ENCODE results near the gene PAH. TPM values are rescaled to one million over a fixed set of nuclear protein-coding genes. Genes with fewer than 3 reads are reported as not detected.

PAH gene
- total RNA-seq, 4 donors from 2014 or later: not detected

DNA sequence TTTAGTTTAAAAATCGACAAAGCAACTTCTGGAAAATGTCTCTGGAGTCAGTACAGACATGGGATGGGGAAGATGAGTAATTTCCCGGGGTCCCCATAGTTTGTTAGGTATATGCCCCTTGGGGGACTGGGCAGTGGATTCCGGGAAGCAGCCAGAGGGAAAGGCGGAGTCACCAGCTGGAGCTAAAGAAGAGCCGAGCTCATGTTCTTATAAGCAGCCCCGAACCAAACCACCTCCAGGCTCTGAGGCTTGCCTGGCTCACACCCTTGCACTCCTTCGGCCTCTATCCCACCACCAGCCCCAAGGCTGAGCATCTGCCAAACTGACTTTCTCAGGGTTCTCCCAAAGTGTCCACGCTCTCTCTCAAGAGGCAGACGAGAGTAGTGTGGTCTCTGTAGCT is 117.8 kb downstream of the PAH start:
- WGBS: 66% methylated on average over 9 of the region's 9 CpGs

DNA sequence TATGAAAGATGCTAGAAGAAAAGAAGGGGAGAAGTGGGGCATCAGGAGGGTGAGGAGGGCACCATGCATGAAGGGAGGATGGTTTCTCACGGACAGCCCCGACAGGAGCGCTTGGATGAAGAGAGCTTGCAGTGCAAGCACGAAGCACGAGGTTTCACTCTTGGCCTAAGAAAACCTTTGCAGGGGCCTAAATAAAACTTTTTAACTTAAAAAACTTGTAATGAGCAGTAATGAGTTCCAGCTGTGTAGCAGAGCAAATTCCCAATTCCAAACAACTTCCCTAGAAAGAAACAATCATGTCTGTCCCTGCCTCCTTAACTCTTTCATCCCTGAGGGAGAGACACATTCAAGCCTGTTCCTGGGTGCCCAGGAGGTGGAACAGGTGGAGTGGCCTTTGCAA is 119.5 kb downstream of the PAH start:
- Histone ChIP-seq H3K4me1 (no peaks in the 10 kb centered on the region), H3K9me3 (no peaks in the 10 kb centered on the region), H3K36me3 (no peaks in the 10 kb centered on the region), H3K27me3 (no peaks in the 10 kb centered on the region), H3K27ac (replicated peaks in 1 of 4) (no peak overlapping the region), H3K4me3 (no peak overlapping the region)
- 53% methylated on average over 5 of the region's 5 CpGs for WGBS
- intact Hi-C loops (cut with DNase I): no loop called here
- TF ChIP-seq CTCF (IDR thresholded peaks at IDR 0.05) (no peak), POLR2A (IDR thresholded peaks at IDR 0.05; ENCODE audit: low read depth) (no peak), POLR2AphosphoS5 (IDR thresholded peaks at IDR 0.05) (no peak), EP300 (IDR thresholded peaks at IDR 0.05) (no peak)
- DNase-seq (ENCODE audit: extremely low spot score): peak; percentile 79

More for the DNA sequence above, 117.8 kb downstream of the PAH start:
- DNase-seq (ENCODE audit: extremely low spot score): no peak
- H3K9me3 ChIP-seq: no peaks in the 10 kb centered on the region
- no peaks in the 10 kb centered on the region for H3K4me1 ChIP-seq
- no peak overlapping the region for H3K27ac ChIP-seq (replicated peaks in 1 of 4)
- H3K4me3 ChIP-seq: no peak overlapping the region
- H3K36me3 ChIP-seq: no peaks in the 10 kb centered on the region
- TF ChIP-seq POLR2AphosphoS5 (IDR thresholded peaks at IDR 0.05) (no peak), POLR2A (IDR thresholded peaks at IDR 0.05; ENCODE audit: low read depth) (no peak), EP300 (IDR thresholded peaks at IDR 0.05) (no peak), CTCF (IDR thresholded peaks at IDR 0.05) (no peak)
- no peaks in the 10 kb centered on the region for H3K27me3 ChIP-seq
- intact Hi-C loops (cut with DNase I): no loop called here

GRCh38 chr12:102793921-102794320 is 123.1 kb downstream of the PAH start:
- H3K9me3 ChIP-seq: no peaks in the 10 kb centered on the region
- H3K27ac ChIP-seq (replicated peaks in 1 of 4): no peak overlapping the region
- no peaks in the 10 kb centered on the region for H3K36me3 ChIP-seq
- DNase-seq (ENCODE audit: extremely low spot score): no peak
- intact Hi-C loops (cut with DNase I): no loop called here
- H3K4me1 ChIP-seq: no peaks in the 10 kb centered on the region
- TF ChIP-seq POLR2A (IDR thresholded peaks at IDR 0.05; ENCODE audit: low read depth) (no peak), EP300 (IDR thresholded peaks at IDR 0.05) (no peak), CTCF (IDR thresholded peaks at IDR 0.05) (no peak), POLR2AphosphoS5 (IDR thresholded peaks at IDR 0.05) (no peak)
- WGBS: 70% methylated on average over 7 of the region's 7 CpGs
- no peaks in the 10 kb centered on the region for H3K27me3 ChIP-seq
- H3K4me3 ChIP-seq: no peak overlapping the region

Other genes starting within 250 kb of the PAH start
- under 1 TPM in 1 of 4 donors, not detected in 3; 0.17 TPM for gene ASCL1, start 40.4 kb upstream of the PAH start, total RNA-seq

Data from esophagus muscularis mucosa (tissue), 4 donors.